GM21390 (cell line): ENCODE measurements around the gene CYTH1.
"Not testable (repeated sequence)": the region's sequence is repeated elsewhere in the genome, so short reads cannot be mapped to it uniquely, and the experiment has no call there.

Experiments used
- ATAC-seq: cut with Tn5 transposase; IDR thresholded peaks from one replicate; pipeline ENCODE4 v1.9.1; 2021; ENCODE audit not compliant: unreplicated experiment

The CYTH1 gene

DNA sequence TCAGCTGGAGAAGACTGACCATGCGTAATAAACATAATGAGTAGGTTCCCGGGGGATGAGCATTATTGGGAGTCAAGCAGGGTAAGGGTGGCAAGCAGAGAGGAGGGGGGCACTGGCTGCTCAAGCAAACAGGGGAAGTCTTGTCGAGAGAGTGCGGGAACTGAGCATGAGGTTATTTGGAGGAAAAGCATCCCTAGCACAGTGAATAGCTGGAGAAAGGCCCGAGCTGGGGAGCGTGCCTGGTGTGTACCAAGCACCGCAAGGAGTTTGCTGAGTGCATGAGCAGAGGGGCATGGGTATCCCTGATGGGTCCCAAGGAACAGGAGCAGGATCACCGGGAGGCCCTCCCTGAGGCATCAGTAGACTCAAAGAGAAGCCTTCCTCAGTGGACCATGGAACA, 17.2 kb downstream of the CYTH1 start:
- no peak for ATAC-seq

GRCh38 chr17:78763561-78763960, 18.5 kb downstream of the CYTH1 start:
- no peak for ATAC-seq

DNA sequence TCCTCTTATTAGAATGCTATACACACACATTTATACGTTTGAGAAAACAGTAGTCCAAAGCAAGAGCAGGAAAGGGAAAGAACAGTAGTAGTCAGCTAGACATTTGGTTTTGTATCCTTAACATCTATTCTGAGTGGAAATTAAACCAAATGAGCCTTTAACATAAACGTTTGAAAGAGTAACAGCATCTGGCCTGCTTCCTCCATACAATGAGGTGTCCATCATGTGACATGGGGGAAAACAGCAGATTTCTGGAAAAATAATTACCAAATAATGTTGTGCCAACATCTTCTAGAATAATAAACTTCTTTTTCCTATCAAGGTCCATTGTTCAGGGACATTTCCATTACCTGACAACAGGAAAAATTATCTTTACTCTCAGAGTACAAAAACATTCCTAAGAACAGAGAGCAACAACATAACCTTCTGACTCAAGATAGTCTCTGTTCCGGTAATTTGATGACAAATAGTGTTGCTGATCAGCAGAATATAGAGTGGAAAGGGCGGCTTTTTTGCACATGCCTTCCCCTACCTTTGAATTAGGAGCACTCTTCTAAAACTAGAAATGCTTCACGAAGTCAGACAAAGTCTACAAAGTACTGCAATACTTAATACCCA, 20.2 kb downstream of the CYTH1 start:
- no peak for ATAC-seq

DNA sequence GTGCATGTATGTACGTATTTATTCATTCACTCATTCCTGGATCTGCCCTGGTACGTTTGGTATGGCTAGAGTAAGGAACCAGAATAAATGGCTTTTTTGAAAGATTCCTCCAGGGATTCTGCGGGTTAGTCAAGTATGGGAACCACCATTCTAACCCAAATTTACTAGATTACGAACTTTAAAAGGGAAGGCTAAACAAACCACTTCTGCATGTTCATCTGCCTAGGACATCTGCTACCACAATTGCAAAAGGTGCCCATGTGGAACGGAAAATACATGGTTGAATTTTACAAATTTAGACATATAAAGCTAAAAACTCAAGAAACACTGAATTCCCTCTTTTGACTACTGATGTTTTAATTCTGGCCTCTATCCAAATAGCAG, 22.1 kb downstream of the CYTH1 start:
- no peak for ATAC-seq

GRCh38 chr17:78759203-78759968, 22.7 kb downstream of the CYTH1 start:
- ATAC-seq, result peak; percentile 74

DNA sequence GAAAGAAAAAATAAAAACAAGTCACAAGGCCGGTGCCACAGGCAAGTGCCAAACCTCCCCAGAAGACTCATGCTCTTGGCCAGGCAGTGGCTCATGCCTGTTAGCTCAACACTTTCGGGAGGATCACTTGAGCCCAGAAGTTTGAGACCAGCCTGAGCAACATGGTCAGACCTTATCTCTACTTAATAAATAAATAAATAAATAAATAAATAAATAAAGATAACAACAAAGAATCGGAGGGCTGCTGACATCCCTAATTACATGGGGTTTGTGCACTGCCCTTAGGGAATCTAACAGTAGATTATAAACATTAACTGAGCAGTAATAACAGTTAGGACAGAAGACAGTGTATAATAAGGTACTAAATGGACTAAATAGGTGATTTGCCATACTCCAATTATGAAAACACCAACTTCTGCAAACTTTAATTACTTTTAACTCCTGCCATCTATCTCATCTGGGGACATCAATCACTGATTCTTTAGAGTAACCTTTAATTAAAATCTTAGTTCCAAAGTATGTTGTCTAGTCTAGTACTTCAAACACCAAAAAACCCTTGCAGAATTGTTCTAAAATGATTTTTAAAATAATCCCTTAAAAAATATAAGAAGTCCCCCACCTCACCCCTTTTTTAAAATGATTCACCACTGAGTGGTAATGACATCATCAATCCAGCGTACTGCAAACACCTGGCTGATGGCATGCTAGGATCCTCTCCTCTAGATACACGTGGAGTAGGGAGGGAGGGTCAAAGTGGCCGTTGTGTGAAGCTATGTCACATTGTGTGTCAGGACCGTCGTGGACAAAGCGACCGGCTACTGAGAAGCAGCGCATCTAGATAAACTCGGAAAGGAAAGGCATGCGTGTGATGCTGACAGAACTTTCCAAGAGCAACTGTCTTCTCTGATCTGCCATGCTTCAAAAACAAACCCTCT, 28.5 kb downstream of the CYTH1 start:
- no peak for ATAC-seq

GRCh38 chr17:78751447-78752161, 30.5 kb downstream of the CYTH1 start:
- ATAC-seq, result no peak

GRCh38 chr17:78751000-78751399, 31.1 kb downstream of the CYTH1 start:
- not testable (repeated sequence) for ATAC-seq

- ATAC-seq, result peak; percentile 54
Observed at GRCh38 chr17:78748730-78749317, 33.2 kb downstream of the CYTH1 start.

DNA sequence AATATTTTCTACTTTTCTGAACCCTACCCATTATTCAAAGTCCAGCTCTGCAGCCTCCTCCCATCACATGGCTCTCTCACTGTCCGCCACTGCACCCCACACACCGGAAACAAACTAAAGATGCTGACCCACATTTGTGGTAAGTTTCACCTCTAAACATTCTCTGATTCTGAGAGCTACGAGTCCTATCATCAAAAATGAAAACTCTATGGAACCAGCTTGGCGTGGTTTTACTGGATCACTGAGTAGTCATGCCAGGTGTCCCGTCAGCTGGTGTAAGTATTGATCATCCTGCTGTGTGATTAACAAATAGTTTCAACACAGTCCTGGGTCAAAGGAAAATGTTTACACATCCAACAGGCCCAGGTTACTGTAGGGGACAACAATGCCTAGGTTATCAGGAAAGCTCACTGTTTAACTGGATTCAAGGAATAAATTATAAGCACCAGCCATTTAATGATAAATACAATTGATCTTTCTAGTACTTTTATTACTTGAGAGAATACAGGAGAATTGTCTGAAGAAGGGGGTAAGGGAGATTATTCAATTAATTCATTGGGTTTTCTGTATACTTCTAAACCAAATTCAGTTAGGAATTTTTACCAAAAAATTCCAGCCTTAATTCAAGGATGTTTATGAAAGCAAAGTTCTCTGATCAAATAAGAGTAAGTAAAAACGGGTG, 33.9 kb downstream of the CYTH1 start:
- ATAC-seq, result no peak

DNA sequence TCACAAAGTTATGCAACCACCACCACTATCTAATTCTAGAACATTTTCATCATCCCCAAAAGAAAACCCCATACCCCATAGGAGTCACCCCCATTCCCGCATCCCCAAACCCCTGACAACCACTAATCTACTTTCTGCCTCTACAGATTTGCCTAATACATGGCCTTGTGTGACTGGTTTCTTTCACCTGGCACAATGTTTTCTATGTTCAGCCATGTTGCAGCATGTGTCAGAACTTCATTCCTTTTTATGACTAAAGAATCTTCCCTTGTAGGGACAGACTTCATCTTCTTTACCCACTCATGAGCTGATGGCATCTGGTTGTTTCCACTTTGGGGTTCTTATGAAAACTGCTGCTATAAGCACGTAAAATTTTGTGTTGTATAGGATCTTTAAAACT, 34.6 kb downstream of the CYTH1 start:
- no peak for ATAC-seq

DNA sequence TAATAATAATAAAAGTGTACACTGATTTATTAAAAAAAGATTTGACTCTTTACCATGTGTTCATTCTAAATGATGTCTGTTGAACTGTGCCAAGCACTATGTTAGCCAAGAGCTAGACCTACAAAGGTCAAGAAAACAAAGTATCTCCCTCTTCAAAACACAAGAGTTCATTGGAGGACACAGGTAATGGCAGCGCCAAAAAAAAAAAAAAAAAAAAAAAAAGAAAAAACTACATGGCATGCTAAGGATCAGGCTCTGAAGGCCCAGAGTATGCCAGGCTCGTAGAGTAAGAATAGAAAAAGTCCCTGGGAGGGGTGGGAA, 35.2 kb downstream of the CYTH1 start:
- ATAC-seq, result no peak

DNA sequence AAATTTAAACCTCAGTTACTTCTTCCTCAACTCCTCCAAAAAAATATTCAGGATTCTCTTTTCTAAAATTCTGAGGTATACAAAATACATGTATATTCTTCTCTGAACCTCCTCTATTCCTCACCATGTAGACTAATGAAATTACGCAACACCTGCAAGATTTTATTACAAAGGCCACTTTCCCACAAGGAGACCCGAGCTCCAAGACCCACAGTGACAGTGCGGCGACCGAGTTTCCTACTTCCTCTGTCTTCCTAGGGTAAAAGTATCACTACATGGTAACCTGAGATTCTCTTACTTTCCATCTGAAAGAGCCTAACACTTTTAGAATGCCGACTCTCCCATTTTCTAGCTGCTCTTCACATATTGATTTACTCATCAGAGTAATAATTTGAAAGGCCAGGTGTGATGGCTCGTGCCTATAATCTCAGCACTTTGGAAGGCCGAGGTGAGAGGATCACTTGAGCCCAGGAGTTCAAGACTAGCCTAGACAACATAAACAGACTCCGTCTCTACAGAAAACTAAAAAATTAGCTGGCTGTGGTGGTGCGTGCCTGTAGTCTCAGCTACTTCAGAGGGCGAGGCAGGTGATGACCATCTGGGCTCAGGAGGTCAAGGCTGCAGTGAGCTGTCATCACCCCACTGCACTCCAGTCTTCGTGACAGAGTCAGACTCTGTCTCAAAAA, 35.7 kb downstream of the CYTH1 start:
- ATAC-seq, result no peak

GRCh38 chr17:78745407-78746088, 36.5 kb downstream of the CYTH1 start:
- ATAC-seq, result no peak

DNA sequence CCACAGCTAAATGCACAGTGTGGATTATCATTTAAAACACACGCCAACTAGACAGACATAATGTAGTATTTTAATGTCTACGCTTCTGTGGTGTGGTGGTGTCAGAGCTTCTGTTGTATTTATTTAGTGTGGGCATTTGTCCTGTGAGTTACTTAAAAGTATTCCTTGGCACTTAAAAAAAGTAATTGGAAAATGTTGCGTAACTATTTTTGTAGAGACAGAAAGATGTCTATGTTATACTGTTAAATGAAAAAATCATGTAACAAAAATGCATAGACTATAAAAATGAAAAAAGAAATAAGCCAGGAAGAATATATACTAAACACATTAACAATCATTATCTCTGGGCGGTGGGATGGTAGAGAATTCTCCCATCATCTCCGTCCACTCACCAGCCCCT, 39.2 kb downstream of the CYTH1 start:
- no peak for ATAC-seq

DNA sequence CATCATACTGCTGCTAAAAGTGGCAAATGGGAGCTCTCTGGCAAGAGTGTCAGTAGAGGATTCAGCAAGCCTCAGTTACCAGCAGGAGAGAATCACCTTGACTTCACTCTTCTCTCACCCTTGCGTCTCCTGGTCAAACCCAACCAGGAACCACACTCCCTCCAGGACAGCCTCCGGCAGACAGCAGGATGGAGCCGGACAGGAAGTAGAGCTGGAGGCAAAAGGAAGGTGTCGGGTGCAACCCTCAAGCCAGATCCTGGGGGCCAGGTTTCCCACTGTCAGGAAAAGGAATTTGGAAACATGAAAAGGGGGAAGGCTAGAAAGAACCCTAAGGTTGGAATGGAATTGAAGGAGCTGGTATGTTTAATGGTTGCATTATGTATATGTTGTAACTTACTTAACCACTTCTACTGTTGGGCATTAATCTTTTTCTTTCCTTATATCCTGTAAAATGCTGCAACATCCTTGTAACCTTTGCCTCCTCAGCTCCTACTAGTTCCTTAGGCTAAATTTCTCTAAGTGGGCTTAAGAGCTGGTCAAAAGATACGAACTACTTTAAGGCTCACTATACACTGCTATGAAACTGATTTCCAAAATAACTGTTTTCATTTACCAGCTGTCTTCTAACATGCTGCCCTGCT, 40.3 kb downstream of the CYTH1 start:
- ATAC-seq, result no peak

- ATAC-seq, result no peak
Observed at GRCh38 chr17:78739331-78739931, 42.6 kb downstream of the CYTH1 start.

- ATAC-seq, result no peak
Observed at GRCh38 chr17:78738698-78739097, 43.4 kb downstream of the CYTH1 start.
